ENCODE data around the gene PRMT1. TPM values are rescaled to one million over a fixed set of nuclear protein-coding genes. Genes with fewer than 3 reads are reported as not detected.
A peak's percentile ranks its signal among the peaks of the same experiment; 100 is the strongest.

Gene PRMT1
- total and polyA plus RNA-seq, 9 of the 15 experiments (the other 6 are each of a cell fraction or from before 2014, with no cell fraction given), result 13.3 to 464 (median 326) TPM

GRCh38 chr19:49676136-49676783 lies 811 bp upstream of the PRMT1 start (continued):
- TF ChIP-seq, protein P1, sequence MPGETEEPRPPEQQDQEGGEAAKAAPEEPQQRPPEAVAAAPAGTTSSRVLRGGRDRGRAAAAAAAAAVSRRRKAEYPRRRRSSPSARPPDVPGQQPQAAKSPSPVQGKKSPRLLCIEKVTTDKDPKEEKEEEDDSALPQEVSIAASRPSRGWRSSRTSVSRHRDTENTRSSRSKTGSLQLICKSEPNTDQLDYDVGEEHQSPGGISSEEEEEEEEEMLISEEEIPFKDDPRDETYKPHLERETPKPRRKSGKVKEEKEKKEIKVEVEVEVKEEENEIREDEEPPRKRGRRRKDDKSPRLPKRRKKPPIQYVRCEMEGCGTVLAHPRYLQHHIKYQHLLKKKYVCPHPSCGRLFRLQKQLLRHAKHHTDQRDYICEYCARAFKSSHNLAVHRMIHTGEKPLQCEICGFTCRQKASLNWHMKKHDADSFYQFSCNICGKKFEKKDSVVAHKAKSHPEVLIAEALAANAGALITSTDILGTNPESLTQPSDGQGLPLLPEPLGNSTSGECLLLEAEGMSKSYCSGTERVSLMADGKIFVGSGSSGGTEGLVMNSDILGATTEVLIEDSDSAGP (CRISPR knock-in tag; IDR thresholded peaks at IDR 0.05), result no peak
- TF ChIP-seq RBM39 (optimal IDR thresholded peaks at IDR 0.05; ENCODE audit: low read depth, low read length), result no peak
- TF ChIP-seq PYGO2 (tag; IDR thresholded peaks at IDR 0.05), result no peak
- TF ChIP-seq ZNF518B (CRISPR knock-in tag; IDR thresholded peaks at IDR 0.05), result no peak
- no peak for TF ChIP-seq SIRT6 (IDR thresholded peaks at IDR 0.05; ENCODE audit: low read depth, low read length)
- no peak for TF ChIP-seq ZNF253 (CRISPR knock-in tag; conservative IDR thresholded peaks at IDR 0.05)
- TF ChIP-seq, protein P2, sequence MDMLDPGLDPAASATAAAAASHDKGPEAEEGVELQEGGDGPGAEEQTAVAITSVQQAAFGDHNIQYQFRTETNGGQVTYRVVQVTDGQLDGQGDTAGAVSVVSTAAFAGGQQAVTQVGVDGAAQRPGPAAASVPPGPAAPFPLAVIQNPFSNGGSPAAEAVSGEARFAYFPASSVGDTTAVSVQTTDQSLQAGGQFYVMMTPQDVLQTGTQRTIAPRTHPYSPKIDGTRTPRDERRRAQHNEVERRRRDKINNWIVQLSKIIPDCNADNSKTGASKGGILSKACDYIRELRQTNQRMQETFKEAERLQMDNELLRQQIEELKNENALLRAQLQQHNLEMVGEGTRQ (CRISPR knock-in tag; IDR thresholded peaks at IDR 0.05), result no peak
- peak; percentile 11; the same call in 1 of the 2 replicates for TF ChIP-seq CBFA2T3 (IDR thresholded peaks at IDR 0.05)
- no peak for TF ChIP-seq CEBPG (CRISPR knock-in tag; IDR thresholded peaks at IDR 0.05)
- no peak for TF ChIP-seq CEBPG (tag; conservative IDR thresholded peaks at IDR 0.05 in 1 of 2, IDR thresholded peaks at IDR 0.05 in 1 of 2)
- TF ChIP-seq EZH2 (IDR thresholded peaks at IDR 0.05; ENCODE audit: borderline replicate concordance, low read depth, low read length), result no peak
- TF ChIP-seq, protein P3, sequence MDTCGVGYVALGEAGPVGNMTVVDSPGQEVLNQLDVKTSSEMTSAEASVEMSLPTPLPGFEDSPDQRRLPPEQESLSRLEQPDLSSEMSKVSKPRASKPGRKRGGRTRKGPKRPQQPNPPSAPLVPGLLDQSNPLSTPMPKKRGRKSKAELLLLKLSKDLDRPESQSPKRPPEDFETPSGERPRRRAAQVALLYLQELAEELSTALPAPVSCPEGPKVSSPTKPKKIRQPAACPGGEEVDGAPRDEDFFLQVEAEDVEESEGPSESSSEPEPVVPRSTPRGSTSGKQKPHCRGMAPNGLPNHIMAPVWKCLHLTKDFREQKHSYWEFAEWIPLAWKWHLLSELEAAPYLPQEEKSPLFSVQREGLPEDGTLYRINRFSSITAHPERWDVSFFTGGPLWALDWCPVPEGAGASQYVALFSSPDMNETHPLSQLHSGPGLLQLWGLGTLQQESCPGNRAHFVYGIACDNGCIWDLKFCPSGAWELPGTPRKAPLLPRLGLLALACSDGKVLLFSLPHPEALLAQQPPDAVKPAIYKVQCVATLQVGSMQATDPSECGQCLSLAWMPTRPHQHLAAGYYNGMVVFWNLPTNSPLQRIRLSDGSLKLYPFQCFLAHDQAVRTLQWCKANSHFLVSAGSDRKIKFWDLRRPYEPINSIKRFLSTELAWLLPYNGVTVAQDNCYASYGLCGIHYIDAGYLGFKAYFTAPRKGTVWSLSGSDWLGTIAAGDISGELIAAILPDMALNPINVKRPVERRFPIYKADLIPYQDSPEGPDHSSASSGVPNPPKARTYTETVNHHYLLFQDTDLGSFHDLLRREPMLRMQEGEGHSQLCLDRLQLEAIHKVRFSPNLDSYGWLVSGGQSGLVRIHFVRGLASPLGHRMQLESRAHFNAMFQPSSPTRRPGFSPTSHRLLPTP (IDR thresholded peaks at IDR 0.05; ENCODE audit: borderline replicate concordance, extremely low read depth, insufficient read length), result peak; percentile 80
- no peak for TF ChIP-seq ETV1 (tag; conservative IDR thresholded peaks at IDR 0.05; ENCODE audit: low read depth)
- TF ChIP-seq OTX1 (CRISPR knock-in tag; IDR thresholded peaks at IDR 0.05), result 0 out of 2 replicates have a peak, but pooled peaks have one; percentile 5
- TF ChIP-seq MXD1 (CRISPR knock-in tag; IDR thresholded peaks at IDR 0.05; ENCODE audit: borderline replicate concordance, poor library complexity, severe bottlenecking), result no peak
- peak; percentile 57; the same call in 1 of the 2 replicates for TF ChIP-seq SPI1 (IDR thresholded peaks at IDR 0.05; ENCODE audit: borderline replicate concordance, low read depth, low read length)
- no peak for TF ChIP-seq PPARD (CRISPR knock-in tag; IDR thresholded peaks at IDR 0.05)
- no peak for TF ChIP-seq NR2C1 (IDR thresholded peaks at IDR 0.05)
- no peak for TF ChIP-seq NR2C1 (tag; IDR thresholded peaks at IDR 0.05)
